Fibroblast of peridontal ligament (primary cell): ENCODE data around the gene ENPP3.
"Not testable (repeated sequence)": the region's sequence is repeated elsewhere in the genome, so short reads cannot be mapped to it uniquely, and the experiment has no call there.

Source experiments
- DNase-seq: peaks from one replicate; pipeline ENCODE4 v3.0.0-alpha.2; 2010; ENCODE audit errors: extremely low read depth

ENPP3 gene

DNA sequence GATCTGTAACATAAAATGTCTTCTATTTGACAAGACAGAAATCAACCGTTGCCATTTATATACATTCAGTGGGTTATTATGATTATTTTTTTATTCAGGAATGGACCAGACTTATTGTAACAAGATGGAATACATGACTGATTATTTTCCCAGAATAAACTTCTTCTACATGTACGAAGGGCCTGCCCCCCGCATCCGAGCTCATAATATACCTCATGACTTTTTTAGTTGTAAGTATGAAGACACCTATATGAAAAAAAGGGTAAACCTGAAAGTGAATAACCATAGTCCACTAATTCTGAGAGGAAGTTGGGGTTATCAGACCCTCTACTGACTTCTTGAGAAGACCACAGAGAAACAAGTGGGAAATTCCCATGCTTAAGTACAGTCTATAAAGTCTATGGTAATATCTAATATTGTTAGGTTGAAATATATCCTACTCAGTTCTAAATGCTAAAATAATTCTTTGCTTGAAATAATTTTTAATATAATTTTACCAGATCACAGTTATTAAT, 48.2 kb downstream of the ENPP3 start:
- DNase-seq: no peak

DNA sequence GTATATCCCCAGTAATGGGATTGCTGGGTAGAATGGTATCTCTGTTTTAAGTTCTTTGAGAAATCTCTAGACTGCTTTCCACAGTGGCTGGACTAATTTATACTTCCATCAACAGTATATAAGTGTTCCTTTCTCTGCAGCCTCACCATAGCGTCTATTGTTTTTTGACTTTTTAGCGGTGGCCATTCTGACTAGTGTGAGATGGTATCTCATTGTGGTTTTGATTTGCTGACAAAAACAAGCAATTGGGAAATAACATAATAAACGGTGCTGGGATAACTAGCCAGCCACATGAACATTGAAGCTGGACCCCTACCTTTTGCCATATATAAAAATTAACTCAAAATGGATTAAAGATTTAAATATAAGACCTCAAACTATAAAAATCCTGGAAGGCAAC, 49.9 kb downstream of the ENPP3 start:
- no peak for DNase-seq

DNA sequence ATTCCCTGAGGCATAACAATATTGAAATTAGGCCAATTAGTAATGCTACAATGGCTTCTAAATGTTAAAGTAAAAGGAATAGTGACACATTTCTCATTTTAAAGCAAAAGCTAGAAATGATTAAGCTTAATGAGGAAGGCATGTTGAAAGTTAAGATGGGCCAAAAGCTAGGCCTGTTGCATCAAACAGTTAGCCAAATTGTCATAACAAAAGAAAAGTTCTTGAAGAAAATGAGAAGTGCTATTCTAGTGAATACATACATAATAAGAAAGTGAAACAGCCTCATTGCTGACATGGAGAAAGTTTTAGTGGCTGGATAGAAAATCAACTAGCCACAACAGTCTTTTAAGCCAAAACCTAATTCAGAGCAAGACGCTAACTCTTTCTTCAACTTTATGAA, 51.2 kb downstream of the ENPP3 start:
- peak; percentile 45 for DNase-seq

DNA sequence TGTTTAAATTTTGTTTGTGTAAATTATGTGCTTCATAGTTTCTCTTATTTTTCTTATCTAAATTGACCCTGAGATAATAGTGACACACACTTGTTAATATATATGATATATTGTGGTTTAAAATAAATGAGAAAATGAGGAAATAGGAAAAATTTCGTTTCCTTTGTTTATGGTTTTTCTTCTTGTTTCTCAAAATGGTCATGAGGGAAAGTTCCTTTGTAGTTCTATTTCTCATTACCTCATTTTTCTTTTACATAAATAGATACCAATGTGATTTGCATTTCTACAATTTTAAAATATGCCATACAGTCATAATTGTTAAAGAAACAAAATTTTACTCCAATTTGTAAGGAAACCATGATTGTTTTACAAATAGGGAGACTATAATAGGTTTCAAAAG, 54.9 kb downstream of the ENPP3 start:
- DNase-seq: no peak

DNA sequence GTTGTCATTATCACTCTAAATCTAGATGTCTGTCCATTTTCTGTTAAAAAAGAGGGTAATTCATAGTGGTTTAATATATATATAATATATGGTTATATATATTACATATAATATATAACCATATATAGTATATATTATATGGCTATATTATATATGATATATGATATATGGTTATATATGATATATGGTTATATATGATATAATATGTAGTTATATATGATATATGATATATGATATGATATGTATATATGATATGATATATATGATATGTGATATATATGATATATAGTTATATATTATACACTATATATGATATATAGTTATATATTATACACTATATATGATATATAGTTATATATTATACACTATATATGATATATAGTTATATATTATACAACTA, 55.5 kb downstream of the ENPP3 start:
- no peak for DNase-seq

DNA sequence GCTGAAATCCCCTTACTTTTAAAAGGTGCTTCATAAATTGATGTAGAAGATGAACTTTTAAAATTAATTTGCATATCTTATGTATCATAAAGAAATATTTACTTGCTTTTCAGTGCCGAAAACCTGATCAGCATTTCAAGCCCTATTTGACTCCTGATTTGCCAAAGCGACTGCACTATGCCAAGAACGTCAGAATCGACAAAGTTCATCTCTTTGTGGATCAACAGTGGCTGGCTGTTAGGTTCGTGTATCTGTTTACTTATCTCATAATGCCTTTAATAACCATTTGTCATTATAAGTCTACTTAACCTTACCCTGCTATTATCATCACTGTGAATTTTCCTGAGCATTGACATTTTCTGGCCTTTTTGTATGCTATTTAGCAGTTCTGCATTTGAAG, 56.3 kb downstream of the ENPP3 start:
- DNase-seq: no peak

DNA sequence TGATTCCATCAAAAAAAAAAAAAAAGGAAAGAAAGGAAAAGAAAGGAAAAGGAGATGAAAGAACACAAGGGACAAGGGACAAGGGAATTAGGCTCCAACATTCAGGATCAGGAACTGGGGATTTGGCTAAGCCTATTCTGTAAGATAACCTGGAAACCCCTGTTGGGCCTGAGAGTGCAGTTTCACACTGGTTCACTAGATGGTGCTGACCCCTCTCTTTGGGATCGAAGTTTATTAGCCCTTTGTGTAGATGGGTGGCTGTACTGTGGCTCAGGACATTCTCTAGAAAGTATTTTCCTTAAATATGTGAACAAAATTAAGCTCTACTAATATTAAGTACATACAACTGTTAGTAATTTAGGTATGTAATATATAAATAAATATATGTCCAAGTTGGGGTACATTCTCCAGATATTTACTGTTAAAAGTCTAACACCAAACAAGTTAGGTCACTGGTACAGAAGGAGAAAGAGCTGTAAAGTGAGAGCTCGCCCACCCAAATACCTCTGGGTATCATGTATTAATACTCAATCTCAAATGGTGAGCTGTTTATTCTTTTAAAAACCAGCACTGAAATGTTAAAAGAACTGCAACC, 57.8 kb downstream of the ENPP3 start:
- DNase-seq: peak; percentile 86

DNA sequence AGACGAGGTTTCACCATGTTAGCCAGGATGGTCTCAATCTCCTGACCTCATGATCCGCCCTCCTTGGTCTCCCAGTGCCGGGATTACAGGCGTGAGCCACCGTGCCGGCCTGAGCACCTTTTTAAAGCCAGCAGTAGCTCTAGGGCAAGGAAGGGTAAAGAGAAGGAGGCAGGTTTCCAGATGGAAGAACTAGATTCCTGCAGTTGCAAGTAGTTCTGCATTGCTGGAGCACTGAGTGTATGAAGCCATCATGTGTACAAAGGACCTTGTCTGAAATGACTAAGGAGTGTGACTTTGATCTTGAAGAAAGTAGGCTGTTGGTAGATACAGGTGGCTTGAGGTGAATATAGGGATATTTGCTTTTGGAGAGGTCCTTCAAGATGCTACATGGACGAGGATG, 59.9 kb downstream of the ENPP3 start:
- no peak for DNase-seq

DNA sequence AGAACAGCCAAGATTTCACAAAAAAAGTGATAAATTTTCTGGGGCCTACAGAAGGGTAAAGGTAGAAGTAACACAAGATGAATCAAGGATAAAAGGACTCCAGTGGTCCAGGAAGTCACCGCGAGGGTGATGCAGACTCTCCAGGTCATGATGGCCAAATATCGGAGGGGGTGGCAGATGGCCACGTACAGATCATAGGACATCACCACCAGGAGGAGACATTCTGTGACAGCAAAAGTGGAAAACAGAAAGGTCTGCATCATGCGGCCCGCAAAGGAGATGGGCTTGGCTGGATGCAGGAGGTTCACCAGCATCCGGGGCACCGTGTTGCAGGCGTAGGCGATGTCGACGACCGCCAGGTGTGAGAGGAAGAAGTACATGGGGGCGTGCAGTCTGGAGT, 63.7 kb downstream of the ENPP3 start:
- not testable (repeated sequence) for DNase-seq

DNA sequence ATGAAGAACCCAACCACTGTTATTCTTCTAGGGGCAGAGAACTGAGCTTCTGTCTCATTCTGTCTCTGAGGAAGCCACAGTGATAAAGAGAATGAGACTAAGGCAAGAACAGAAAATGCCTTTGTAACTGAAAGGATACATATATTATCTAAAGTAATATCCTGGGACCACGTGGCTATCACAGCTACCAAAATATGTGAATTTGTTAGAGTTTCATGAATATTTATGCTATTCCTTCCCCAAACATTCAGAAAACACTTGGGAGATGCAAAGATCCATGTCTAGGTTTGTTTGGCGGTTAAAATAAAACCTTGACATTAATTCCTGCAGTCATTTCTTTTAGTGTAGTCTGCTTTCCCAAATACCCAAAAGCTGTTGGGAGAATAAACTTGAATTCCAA, 66.8 kb downstream of the ENPP3 start:
- DNase-seq: not testable (repeated sequence)

DNA sequence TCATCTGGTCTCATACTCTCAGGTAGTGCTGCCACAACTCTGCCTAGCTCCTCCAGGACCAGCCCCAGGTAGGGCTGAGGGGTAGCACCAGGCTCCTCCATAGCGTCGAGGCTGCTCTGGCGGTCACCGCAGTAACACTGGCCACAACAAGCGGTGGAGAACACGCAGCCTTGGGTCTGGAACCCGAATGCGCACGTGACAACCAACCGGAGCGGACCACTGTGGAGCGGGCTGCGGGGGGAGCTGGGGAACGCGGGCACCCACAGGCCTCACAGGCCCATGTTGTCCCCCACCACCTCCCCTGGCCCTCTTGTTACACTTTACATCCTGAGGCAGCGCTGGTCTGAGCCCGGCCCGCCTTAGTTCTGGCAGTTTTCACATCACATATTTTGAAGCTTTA, 73.8 kb downstream of the ENPP3 start, which contains the start of gene CTAGE9:
Gene CTAGE9, minus strand, starts transcription at position 101 of the 400 bp plus-strand sequence. Its CDS starts 0 bp downstream, at position 101.
- DNase-seq: not testable (repeated sequence)

DNA sequence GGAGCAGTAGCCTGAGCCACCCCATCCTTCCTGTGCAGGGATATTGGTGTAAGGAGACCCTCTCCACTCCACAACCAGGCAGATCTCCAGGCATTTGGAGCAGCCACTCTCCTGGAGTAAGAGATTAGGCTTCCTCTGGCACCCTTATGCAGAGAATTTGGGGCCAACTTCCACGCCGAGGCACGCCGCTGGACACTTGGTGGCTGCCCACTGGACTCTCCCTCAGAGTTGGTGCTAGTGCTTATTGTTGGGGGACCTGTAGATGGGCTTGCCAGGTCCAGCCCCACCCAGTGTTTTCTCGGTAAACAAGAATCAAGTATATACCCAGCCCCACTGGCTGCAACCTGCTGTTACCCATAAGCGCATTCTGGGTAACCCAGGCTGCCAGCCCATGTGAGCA, 78.5 kb downstream of the ENPP3 start:
- not testable (repeated sequence) for DNase-seq

DNA sequence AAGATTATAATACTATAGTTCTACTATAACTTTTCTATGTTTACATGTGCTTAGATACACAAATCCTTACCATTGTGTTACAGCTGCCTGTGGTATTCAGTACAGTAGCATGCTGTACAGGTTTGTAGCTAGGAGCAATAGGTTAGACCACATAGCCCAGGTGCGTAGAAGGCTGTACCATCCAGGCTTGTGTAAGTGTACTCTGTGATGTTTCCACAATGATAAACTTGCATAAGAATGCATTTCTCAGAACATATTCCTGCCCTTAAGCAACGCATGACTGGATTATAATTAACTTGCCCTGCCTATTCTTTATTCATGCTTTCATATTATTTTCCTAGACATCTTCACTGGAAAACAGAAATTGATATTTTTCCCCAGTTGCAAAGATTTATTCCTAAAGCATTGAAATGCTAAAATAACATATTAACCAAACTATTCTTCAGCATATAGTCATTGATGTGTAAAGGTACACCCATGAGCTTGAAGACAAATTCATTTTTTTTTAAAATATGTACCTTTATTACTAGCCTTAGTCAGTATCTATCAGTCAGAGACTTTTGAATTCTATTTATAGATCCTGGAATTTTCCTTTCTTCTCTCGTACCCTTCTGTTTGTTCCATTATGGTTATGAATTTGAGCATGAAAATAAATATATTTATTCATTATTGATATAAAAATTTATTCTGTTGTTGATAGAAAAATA, 80.9 kb downstream of the ENPP3 start:
- DNase-seq: no peak

DNA sequence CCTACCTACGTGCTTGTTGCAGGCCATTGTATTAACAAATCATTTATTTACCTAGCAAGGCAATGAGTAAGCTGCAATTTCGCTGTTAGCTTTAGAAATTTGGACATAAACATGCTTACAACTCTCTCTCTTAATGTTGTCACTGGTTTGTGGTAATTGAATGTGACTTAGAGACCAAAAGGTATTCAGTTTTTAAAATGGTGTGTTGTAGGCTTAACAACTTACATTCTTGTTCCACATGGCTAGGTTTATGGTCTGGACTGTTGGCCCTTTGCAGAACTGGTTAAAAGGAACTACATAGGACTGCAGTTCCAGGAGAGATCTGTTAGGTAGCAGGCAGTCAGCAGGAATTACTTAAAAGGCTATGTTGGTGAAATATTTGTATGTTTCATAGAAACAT, 84.1 kb downstream of the ENPP3 start:
- DNase-seq: no peak

DNA sequence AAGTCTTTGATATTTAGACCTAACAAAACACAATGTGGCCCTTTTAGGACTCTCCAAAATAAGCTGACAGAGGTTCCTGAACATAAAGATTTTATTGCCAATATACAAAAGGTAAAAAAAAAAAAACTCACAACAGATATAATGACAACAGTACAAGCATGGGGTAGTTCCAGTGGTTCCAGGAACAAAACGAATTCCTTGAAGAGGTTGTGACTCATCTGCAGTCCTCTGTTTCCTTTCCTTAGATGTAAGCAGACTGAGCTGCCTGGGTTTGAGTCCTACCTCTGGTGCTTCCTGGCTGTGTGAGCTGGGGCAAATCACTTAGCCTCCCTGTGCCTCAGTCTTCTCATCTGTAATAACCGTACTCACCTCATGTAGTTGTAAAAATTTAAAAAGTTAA, 87.0 kb downstream of the ENPP3 start:
- no peak for DNase-seq

DNA sequence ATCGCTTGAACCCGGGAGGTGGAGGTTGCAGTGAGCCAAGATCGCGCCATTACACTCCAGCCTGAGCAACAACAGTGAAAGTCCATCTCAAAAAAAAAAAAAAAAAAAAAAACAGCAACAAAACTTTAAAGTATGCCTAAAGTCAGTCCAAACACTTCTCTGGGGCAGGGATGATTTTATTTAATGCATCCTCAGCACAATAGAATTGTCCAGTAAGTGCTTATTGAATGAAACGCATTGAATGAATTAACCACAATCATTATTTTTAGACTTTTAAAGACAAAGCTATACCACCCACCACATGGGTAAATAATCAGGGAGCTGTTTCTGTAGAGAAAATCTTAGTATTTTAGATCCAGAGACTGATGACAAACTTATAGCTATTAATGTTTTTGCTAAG, 90.4 kb downstream of the ENPP3 start:
- no peak for DNase-seq

DNA sequence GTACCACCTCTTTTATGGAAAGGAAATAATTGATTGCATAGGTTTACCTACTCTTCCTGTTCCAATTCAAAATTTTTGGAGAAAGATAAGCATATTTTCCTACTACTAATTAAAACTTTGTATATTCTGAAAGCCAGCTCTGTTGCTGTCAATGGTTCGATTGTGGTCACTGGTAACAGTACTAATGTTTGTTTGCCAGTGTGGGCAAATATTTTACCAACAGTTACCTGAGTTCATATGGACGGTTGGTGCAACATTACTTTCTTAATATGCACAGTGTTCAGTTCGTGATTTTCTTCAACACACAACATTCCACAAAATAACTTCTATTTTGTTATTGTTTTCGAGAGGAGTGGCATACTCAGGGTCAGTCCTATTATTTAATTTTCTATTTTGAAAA, 90.8 kb downstream of the ENPP3 start:
- no peak for DNase-seq

DNA sequence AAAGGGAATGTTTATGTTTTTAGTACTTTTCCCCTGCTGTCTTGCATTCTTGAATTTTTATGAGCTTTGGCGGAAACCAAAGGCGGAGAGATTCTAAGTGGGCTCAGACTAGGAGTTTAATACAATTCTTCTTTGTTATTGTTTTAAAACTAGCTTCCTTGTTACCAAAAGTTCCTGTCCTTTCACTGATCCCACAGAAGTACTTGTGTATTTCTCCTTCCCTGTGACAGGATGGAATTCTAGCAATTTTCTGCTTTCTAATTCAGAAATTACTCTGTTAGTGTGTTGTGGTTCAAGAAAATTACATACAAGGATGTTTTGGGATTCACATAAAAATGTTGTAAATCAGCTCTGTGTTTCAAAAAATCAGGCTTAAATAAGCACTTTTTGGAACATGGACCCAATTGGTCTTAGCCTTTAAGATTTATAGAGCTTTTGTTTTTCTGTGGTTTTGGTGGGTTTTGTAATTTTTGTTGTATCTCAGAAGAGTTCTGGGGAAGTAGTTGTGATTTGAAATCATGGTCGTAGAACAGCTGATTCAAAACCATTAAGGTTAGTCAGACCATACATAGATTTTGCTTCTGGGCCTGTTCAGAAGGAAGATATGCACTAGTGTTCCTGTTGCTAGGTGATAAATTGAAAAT, 91.3 kb downstream of the ENPP3 start:
- DNase-seq: peak; percentile 77

DNA sequence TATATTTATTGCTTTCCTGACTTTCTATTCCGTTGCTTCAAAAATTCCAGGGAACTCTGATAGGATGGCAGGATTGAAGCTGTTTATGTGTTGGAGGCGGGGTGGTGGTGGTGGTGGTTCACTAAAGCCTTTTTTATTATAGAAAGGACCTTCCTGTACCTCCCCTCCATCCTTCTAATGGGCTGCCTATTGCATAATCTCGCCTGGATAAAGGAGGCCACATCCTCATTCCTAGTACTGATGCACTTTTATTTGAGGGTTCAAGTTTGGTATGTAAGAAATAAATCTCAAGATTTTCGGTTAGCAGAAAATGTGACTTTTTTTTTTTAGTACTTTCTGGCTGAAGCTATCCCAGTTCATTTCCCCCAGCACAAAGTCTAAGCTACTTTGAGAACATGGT, 92.4 kb downstream of the ENPP3 start:
- DNase-seq: peak; percentile 20

DNA sequence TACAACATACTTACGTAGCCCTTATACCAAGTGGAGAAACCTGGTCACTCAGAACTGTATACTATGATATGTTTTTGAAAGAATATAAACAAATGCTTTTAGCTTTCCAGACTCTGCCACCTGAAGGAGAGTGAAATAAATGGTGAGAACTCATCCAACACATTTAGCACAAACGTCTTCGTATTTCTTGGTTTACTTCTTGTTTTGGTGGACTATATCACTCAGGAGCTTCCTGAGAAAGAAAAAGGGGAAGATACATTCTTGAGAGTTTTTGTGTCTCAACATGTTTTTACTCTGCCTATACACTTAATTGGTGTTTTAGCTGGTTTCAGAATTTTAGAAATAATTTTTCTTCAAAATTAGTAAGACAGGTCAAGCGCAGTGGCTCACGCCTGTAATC, 93.2 kb downstream of the ENPP3 start:
- no peak for DNase-seq

DNA sequence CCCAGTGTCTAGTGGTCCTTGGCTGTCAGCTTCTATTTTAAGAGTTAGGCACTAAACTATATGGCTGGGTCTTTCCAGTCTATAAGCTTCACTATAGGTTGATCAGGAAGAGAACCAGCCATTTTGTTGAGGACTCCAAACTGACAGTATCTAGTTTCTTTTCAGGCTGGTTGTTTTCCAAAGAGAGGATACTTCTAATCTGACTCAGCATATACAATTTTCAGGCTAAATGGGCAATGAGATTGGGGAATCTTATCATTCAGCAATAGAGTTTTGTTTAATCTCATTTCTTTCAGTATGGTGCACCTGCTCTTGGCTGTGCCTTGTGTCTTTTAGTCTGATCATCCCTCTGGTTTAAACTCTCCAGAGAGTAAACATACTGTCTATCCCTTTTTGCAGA, 94.1 kb downstream of the ENPP3 start:
- peak; percentile 31 for DNase-seq

DNA sequence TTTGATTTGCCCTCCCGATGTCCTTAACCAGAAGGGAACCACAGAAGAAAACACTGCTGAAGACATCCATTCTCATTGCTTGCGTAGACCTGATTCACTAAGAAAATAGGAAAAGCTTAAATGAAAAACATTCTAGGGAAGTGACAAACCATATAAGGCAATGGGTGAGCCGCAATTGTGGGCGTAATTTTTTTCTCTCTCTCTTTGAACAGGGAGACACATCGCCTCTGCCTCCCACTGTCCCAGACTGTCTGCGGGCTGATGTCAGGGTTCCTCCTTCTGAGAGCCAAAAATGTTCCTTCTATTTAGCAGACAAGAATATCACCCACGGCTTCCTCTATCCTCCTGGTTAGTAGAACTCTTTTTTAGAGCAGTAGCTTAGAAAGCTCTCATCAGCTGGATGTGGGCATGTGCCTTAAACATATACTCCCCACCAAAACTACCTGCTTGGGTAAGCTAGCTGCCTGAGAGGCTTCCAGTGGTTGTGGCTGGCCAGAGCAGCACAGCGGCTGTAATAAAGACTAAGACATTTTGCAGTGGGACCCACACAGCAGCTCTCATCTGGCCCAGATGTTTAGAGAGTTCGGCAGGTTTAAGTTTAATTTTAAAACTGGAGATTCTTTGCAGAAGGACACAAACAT, 96.4 kb downstream of the ENPP3 start:
- DNase-seq: peak; percentile 88
